AML-193 (cell line): Measurements from ENCODE around the gene SRBD1.

ENCODE experiments used
- DNase-seq, 2 experiments: peaks; one replicate each; lab custom pipeline; 2025; lab: John Stamatoyannopoulos, UW

SRBD1 gene, protein sequence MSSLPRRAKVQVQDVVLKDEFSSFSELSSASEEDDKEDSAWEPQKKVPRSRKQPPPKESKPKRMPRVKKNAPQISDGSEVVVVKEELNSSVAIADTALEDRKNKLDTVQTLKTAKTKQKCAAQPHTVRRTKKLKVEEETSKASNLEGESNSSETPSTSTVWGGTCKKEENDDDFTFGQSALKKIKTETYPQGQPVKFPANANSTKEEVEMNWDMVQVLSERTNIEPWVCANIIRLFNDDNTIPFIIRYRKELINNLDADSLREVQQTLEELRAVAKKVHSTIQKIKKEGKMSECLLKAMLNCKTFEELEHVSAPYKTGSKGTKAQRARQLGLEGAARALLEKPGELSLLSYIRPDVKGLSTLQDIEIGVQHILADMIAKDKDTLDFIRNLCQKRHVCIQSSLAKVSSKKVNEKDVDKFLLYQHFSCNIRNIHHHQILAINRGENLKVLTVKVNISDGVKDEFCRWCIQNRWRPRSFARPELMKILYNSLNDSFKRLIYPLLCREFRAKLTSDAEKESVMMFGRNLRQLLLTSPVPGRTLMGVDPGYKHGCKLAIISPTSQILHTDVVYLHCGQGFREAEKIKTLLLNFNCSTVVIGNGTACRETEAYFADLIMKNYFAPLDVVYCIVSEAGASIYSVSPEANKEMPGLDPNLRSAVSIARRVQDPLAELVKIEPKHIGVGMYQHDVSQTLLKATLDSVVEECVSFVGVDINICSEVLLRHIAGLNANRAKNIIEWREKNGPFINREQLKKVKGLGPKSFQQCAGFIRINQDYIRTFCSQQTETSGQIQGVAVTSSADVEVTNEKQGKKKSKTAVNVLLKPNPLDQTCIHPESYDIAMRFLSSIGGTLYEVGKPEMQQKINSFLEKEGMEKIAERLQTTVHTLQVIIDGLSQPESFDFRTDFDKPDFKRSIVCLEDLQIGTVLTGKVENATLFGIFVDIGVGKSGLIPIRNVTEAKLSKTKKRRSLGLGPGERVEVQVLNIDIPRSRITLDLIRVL

DNA sequence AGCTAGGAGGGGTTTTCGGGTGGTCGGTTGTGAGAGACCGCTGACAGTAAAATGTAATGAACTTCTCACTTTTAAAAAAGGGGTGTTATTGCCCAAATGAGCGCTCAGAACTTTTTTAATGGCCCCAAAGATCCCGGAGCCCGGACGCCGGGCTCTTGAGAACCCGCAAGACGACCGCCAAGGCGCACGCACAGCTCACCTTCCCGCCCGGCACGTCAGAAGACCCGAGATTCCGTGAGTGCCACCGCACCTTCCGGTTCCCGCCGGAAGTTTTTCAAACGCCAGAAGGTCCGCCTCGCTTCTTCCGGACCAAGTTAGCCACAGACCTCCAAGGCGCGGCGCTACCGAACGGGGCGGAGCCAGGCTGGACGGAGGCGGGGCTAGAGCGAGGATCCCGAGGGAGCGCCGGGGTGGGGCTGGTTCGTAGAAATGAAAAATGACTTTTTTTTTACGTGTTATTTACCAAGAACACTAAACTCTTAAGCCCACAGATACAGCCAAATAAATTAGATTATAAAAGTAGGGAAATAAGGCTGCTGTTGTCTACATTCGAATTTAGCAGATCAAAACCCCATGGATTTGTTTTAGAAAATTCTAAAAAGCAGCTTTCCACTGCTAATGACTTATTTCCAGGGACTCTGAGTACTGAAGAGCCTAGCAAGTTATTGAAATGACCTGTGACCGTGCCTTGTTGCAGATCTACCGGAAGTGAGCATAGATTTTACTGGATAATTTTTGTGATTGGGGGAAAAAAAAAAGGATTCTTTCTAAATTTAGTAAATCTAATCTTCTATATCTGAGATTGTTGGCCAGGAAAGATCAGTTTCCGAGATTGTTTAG lies at the start of gene SRBD1:
SRBD1 (minus strand) TSS at position 248 of the 840 bp plus-strand sequence. CDS start 5,826 bp downstream, outside the sequence.
- peak; percentile 88 to 90 for DNase-seq

DNA sequence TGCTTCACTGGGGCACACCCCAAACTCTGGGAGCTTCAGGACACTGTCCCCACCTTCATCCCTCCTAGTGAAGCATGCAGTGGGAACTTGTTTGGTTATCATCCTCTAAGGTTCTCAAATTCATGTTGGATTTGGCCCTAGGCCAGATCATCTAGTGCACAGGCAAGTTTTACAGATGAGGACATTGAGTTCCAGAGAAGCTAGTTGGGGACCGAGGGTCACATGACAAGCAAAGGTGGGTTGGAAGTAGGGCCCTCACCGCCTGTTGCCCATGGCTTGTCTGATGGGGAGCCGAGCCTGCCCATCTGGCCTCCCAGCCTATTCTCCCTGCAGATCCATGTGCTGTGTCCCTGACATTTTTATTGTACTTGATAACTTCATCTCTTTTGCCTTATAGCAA lies 43.2 kb upstream of the SRBD1 start:
- DNase-seq: no peak

DNA sequence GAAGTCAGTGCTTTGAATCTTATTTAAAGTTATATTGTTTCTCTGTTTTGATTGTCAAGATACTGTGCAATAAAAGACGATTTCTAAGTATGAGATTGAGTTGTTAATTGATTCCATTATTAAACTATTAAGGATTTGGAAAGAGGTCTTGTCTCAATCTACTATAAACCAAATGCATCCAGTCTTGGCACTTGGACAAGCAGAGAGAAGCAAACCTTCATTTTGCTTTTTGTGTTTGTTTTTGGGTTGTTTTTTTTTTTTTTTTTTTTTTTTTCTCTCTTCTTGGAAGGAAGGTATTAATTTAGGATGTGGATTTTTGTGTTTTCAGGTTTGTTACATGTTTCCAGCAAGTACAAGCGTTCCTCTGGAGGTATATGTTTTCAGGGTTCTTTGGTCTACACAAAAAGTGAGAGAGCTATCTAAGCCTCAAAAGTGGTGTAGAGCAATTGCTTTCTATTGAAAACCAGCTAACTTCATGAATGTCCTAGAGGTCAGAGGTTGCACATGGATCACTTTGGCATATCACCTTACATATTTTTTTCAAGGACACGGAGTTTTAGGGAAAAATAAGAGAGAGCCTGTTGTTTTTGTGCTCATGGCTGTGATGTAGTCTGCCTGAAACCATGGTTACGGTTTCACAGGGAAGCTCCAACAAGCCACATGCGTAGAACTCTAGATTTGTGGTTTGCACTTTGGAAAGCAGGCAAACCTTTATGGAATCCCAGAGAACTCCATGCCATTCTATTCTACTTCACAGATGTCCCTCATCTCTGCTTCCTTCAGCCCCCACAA lies 42.3 kb upstream of the SRBD1 start:
- DNase-seq: no peak

DNA sequence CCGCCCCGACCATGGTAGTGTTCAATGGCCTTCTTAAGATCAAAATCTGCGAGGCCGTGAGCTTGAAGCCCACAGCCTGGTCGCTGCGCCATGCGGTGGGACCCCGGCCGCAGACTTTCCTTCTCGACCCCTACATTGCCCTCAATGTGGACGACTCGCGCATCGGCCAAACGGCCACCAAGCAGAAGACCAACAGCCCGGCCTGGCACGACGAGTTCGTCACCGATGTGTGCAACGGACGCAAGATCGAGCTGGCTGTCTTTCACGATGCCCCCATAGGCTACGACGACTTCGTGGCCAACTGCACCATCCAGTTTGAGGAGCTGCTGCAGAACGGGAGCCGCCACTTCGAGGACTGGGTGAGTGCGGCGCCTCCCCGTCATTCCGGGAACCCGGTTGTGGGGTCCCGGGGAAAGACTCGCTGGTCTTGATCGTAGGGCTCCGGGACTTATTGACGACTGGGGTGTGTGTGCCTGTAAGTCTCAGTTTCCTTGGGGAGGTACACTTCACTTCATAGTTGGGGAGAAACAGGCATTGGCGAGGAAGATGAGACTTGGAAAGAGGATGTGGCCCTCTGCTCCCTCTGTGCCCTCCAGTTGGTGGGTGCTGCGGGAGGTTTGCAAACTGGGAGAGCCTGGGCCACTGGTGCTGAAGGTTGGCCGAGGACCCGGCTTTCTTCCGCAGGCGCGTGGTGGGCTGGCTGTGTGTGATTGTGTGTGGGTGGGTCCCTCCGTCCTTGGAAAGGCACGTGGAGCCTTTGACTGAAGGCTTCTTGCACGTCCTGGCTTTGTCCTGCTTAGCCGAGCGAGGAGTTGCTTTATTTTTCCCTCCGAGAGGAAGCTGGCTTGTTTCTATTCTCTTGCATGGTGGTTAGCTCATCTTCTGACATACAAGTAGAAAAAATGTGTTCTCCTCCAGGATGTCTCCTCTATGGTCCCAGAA lies 41.3 kb upstream of the SRBD1 start:
- peak; percentile 16 to 17 for DNase-seq

DNA sequence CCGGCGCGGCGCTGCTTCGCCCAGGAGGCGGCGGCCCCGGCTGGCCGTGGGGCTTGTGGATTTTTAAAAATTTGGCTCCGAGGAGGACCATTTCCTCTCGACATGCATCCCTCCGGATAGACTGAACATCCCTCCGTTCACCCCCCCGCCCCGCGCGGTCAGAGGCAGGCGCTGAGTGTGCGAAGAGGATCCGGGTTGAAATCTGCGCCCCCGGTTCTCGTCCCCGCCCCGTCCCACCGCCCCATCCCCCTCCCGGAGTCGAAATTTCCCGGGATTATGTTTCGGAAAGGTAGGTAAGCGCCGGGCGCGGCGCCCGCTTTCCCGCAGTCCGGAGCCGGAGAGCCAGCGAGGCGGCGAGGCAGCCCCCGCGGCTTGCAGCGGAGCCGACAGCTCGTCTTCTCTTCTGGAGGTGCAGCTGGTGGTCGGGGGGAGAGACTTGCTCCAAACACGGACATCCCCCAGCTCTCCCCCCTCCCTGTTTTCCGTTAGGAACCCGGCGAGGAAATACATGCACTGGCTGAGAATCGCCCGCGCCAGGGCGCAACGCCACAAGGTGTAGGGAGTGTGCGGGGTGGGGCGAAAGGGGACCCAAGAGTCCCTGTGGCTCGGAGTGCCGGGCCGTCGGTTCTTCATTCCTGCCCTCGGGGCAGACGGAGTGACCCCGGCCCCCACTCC lies 40.5 kb upstream of the SRBD1 start, which contains the start of gene PRKCE:
PRKCE (plus strand) TSS at position 261 of the 675 bp plus-strand sequence.
- DNase-seq: no peak

DNA sequence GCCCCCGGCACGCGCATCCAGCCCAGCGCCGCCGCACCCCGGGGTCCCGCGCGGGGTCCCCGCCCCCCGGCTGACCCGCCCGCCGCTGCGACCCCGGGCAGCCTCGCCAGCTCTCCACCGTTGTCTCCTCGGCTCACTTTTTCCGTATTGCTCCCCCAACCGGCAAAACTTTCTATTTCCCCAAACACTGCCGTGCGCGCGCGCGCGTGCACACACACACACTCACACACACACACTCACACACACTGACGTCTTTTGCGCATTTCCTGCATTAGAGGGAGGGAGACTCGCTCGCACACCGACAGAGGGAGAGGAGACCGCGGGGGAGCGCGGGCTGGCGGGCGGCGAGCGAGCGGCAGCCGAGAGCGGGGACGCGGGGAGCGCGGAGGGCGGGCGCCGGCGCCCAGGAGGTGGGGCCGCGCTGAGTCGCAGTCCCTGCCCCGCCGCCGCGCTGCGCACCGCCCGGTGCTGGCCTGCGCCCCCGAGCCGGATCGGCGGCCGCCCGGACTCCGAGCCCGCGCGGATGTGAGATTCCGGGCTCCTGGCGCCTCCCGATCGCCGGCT lies 39.9 kb upstream of the SRBD1 start:
- peak; percentile 80 to 84 for DNase-seq

DNA sequence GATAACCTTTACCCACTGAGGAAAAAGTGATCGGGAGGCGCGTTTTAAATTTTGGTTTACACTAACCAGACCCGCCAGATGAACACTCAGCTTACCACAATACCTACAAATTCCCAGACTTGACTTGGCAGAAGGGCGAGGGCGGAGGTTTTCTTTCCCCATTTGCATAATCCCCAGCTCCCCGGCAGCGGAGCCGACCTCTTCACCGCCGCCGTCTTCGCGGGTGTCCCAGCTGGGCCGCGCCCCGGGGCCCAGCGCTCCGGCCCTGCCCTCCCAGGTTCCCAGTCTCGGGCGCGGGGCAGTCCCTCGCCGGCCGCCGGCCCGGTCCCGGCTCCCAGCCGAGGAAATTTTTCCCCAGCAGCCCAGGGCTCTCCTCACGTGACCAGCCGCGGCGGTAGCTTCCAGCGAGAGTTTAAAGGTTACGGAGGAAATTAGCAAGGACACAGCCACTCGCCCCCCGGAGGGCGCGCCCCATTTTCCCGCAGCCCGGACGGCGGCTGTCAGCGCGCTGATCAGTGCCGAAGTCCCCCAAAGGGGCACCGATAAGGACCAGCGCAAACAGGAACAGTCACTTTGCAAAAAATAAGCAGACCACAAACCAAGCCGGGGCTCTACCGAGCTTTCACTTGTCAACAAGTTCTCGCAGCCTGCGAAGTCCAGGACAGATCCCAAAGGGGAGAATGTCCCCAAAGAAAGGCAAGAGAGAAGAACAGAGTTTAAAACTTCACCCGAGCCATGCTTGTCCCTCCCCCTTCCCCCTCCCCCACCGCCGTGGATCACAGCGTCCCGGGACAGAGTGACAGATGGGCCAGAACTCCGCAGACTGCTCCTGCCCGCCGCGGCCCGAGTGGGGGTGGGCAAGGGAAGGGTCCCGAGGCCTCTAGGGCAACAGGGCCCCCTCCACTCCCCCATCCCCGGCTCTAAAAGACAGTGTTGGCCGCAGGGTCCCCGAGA lies 39.1 kb upstream of the SRBD1 start:
- DNase-seq: peak; percentile 13 to 25

DNA sequence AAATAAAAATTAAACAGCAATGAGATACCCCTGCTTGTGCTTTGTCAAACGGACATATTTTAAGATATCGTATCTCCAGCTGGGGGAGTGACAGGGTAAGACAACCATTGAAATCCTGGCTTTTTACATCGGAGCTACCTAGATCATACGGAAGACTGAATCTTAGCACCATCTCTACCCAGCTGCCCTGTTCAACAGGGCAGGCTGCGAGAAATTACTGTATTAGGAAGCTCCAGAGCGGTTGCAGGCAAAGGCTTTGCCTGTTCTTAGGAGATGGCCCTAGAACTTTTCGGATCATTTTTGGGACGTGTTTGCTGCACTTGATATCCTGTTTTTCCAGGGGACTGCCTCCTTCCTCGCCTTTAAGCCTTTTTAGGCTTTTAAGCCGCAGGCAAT lies 38.4 kb upstream of the SRBD1 start:
- no peak for DNase-seq

DNA sequence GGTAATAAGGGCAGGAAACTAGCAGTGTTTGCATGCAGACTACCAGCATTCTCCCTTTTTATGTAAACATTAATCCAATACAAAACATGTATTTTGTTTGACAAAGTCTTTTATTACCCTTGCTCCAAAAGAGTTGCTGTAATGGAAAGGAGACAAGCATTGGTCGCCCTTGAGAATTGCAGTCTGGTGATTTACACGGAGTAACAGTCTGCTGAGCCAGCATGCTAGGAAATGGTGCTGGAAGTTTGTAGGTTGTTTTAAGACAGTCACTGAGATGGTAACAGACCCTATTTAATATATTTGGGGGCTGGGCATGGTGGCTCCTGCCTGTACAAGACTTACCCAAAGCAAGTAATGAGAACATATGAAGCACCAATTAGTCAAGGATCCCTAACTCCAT lies 37.6 kb upstream of the SRBD1 start:
- no peak for DNase-seq

DNA sequence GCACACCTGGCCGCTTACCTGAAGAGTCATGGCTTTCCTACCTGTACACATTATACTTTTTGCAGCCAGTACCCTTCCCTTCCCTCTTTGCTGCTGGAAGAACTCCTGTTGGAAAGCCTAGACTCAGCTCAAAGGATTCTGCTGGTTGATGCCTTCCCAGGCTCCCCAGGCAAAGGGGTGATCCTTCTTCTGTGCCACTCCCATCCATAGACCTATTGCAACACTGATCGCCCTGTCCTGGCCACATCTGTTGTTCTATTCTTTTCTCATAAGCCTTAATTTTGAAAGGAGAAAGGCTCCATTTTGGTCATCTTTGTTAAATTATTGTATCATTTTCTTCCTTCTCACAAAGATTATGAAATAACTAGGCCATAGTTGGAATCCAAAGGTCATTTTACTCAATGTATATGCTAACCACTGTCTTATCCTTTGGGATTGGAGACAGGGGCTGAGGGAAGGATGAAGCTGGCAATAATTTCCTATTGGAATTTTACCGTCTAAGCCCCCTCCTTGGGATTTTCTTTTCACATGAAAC lies 37.0 kb upstream of the SRBD1 start:
- DNase-seq: no peak

DNA sequence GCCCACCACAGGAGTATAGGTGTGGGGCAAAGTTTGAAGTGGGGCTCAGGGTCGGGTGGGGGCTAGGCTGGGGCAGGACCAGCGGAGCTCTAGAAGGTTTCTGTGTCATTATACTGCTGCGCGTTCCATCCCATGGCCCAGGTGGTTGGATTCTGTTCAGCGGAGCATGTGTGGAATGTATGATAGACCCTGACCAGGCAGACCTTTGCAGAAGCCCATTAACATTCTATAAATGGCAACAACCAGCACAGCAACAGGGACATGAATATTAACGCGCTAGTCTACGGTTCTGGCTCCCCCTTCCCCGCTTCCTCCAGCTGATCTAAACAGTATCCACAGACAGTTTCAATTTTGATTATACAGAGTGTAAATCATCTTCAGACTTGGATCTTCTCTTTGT lies 36.3 kb upstream of the SRBD1 start:
- no peak for DNase-seq

DNA sequence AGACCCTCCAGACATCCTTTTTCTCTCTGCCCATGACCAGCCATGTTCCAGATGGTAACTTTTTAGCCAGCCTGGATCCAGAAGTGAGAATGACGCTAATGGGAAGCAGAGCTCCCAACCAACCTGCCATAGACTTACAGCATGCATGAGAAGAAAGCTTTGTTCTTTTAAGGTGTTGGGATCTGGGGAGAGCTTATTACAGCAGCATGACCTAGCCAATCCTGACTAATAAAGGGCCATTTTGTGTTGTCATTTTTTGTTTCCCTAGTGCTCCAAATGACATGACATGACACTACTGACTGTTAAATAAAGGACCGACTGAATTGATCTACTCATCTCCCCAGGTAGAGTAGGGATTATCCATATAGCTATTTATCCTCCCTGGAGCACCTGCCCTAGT lies 35.2 kb upstream of the SRBD1 start:
- DNase-seq: no peak

DNA sequence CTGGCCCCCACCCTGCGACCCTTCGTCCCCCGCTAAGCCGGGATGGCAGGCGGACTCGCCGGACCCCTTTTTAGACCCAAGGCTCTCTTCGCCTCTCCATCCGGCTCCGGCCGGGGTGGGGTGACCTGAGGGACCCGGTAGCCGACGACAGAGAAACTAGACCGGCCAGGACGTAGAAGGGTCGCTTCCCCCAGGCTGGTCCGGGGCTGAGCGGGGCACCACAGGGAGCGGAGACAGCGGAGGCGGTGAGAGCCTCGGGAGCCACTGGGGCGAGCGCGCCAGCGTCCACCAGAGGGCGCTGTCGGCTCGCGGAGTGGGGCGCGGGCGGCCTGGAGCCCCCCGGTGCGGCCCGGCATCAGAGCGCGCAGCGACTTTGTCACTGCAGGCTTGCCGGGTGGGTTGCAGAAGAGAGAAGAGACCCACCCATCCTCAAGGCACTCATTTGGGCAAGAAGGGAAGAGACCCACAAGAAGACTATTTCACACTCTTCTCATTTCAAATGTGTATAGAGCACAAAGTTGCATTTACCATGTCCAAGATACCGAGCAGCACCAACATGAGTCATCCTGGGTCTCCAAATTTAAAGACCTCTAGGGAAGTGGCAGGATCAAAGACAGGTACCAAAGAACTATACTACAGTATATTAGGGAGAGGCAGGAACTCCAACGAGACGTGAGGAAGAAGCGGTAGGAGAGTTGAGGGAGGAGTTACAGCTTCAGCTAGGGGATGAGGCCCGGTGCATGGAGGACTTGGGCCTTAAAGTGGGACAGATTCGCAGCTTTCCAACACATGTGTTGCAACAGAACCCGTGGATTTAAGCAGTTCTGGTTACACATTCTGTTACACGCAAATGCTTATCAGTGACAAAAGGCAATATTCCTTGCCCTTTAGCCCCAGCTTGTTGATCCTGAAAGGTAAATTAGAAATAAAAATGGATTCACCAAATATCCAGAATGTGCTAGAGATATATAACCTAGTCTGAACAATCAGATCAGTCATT lies 32.8 kb upstream of the SRBD1 start:
- peak; percentile 47 to 58 for DNase-seq

DNA sequence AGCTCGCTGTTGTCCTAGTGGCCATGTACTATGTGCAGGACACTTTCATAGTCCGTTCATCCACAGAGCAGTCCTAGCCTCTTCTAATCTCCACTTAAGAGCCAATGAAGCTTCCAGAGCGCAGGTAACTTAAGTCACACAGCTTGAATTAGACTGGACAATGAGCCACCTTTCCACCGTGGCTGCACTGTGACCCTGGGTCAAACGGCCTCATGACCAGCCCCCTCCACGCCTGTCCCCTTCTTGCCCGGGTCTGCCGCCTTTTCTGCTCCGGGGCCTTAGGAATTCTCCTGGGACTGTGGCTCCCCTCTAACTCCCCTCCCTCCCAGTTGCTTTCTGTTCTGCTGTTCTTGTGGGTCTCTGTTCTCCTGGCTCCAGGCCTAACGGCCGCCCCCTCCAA lies 32.0 kb upstream of the SRBD1 start:
- no peak for DNase-seq

DNA sequence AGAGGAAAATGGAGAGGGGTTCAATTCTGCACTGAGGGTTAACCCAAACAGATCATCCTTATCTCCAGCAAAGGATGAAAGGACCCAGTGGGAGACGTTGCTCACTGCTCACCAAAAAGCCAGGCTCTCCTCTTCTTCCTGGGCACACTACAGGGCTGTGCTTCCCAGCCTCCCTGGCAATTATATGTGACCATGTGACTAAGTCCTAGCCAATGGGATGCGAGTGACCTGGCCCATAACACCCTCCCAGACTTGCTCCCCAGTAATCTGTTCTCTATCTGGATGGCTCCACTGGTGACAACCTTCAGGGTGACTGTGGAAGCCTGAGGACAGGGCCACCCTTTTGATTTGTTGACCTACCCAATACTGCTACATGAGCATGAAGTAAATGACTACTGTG lies 29.5 kb upstream of the SRBD1 start:
- no peak for DNase-seq

DNA sequence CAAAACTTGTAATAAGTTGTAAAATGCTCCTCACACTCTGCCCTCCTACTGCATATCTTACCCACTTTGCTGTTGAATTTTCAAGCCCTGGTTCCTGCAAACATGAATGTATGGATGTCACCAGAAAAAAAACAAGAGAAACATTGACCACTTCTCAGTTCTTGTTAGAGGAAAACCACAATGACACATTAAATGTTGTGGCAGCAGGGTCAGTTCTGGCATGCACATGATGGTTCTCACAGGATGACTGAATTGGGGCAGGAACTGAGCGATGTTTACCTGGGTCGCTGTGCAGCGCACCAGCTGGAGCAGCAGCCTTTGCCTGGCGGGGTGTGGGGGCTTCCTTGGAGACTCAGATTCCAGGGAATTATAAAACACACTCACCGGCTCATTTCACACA lies 26.4 kb upstream of the SRBD1 start:
- peak; percentile 81 to 84 for DNase-seq
